Liver (tissue), 9 donors: Measurements from ENCODE around the gene CLIC1. TPM values are rescaled to one million over a fixed set of nuclear protein-coding genes. Genes with fewer than 3 reads are reported as not detected.

Experiments used
- DNase-seq: peaks from one replicate; pipeline ENCODE4 v3.0.0-alpha.2; 2017; ENCODE audit warnings: low spot score
- H3K27ac ChIP-seq, 2 donors: one replicate each; pipeline ENCODE4 v1.7.0; 2013; ENCODE audit warnings: inconsistent platforms in 2 of 2, low read length in 2 of 2, control low read depth in 1 of 2, low read depth in 1 of 2, mild to moderate bottlenecking in 1 of 2
- H3K27me3 ChIP-seq, 4 donors: one replicate each; pipeline versions ENCODE4 v1.6.1 to v1.7.0; 2013; ENCODE audit warnings: low read length in 3 of 4, inconsistent platforms in 1 of 4, mild to moderate bottlenecking in 1 of 4, moderate library complexity in 1 of 4; ENCODE audit not compliant: control insufficient read depth in 4 of 4, insufficient read depth in 4 of 4
- H3K36me3 ChIP-seq, 4 donors: one replicate each; pipeline versions ENCODE4 v1.6.1 to v1.7.0; 2013; ENCODE audit warnings: low read length in 3 of 4, mild to moderate bottlenecking in 3 of 4, low read depth in 1 of 4, moderate library complexity in 1 of 4; ENCODE audit not compliant: control insufficient read depth in 4 of 4, insufficient read depth in 3 of 4
- H3K4me1 ChIP-seq, 4 donors: one replicate each; pipeline versions ENCODE4 v1.6.1 to v1.7.0; 2013; ENCODE audit warnings: low read length in 3 of 4, mild to moderate bottlenecking in 3 of 4, moderate library complexity in 1 of 4; ENCODE audit not compliant: control insufficient read depth in 4 of 4, insufficient read depth in 4 of 4
- H3K4me3 ChIP-seq, 3 donors: one replicate each; pipeline versions ENCODE4 v1.6.1 to v1.7.0; 2013; ENCODE audit warnings: low read length in 3 of 3, control low read depth in 1 of 3, low read depth in 1 of 3, mild to moderate bottlenecking in 1 of 3
- H3K9ac ChIP-seq, 2 donors: one replicate each; pipeline ENCODE4 v1.7.0; 2013; ENCODE audit warnings: low read length in 2 of 2, mild to moderate bottlenecking in 2 of 2, moderate library complexity in 2 of 2, control low read depth in 1 of 2, low read depth in 1 of 2
- H3K9me3 ChIP-seq, 4 donors: one replicate each; pipeline versions ENCODE4 v1.6.1 to v1.7.0; 2013; ENCODE audit warnings: low read length in 3 of 4; ENCODE audit not compliant: control insufficient read depth in 4 of 4
- CTCF ChIP-seq: fragments of 150-350 bp; IDR thresholded peaks from 2 replicates; pipeline ENCODE4 v1.5.1; 2017; ENCODE audit warnings: improper control_type of control experiment, low read depth, low read length; ENCODE audit not compliant: missing input control
- EGR1 ChIP-seq, 2 donors: IDR thresholded peaks; 2 replicates each; pipeline ENCODE4 v1.6.1; 2016 to 2018; ENCODE audit warnings: antibody characterized with exemption in 2 of 2, low read depth in 2 of 2
- FOXA1 ChIP-seq: IDR thresholded peaks from 2 replicates; pipeline ENCODE4 v1.6.1; 2016; ENCODE audit warnings: antibody characterized with exemption
- FOXA2 ChIP-seq: IDR thresholded peaks from 2 replicates; pipeline ENCODE4 v1.6.1; 2016; ENCODE audit warnings: antibody characterized with exemption
- GABPA ChIP-seq, 2 donors: IDR thresholded peaks in 1 of 2; conservative IDR thresholded peaks in 1 of 2; 2 replicates each; pipeline ENCODE4 v1.6.1; 2016; ENCODE audit warnings: antibody characterized with exemption in 2 of 2, mild to moderate bottlenecking in 1 of 2, moderate library complexity in 1 of 2
- HNF4A ChIP-seq, 2 donors: conservative IDR thresholded peaks; 2 replicates each; pipeline ENCODE4 v1.6.1; 2016; ENCODE audit warnings: antibody characterized with exemption in 2 of 2, mild to moderate bottlenecking in 2 of 2
- HNF4G ChIP-seq: IDR thresholded peaks from 2 replicates; pipeline ENCODE4 v1.6.1; 2016; ENCODE audit warnings: antibody characterized with exemption
- JUND ChIP-seq, 2 donors: IDR thresholded peaks; 2 replicates each; pipeline ENCODE4 v1.6.1; 2016; ENCODE audit warnings: antibody characterized with exemption in 2 of 2
- NR2F2 ChIP-seq: IDR thresholded peaks from 2 replicates; pipeline ENCODE4 v1.6.1; 2016; ENCODE audit warnings: antibody characterized with exemption
- REST ChIP-seq: IDR thresholded peaks from 2 replicates; pipeline ENCODE4 v1.6.1; 2016; ENCODE audit warnings: antibody characterized with exemption, mild to moderate bottlenecking
- RXRA ChIP-seq, 2 donors: IDR thresholded peaks; 2 replicates each; pipeline ENCODE4 v1.6.1; 2017 to 2018; ENCODE audit warnings: antibody characterized with exemption in 2 of 2, mild to moderate bottlenecking in 1 of 2
- SP1 ChIP-seq: IDR thresholded peaks from 2 replicates; pipeline ENCODE4 v1.6.1; 2018; ENCODE audit warnings: antibody characterized with exemption, mild to moderate bottlenecking
- TAF1 ChIP-seq: conservative IDR thresholded peaks from 2 replicates; pipeline ENCODE4 v1.6.1; 2016; ENCODE audit warnings: antibody characterized with exemption, mild to moderate bottlenecking
- YY1 ChIP-seq: IDR thresholded peaks from 2 replicates; pipeline ENCODE4 v1.6.1; 2016; ENCODE audit warnings: antibody characterized with exemption, mild to moderate bottlenecking
- WGBS: extraction: QIAGEN DNeasy Blood & Tissue Kit; methylation state at CpG from one replicate; pipeline ENCODE4 v1.1.7; 2013; 5-methylcytosine and 5-hydroxymethylcytosine counted together
- polyA plus RNA-seq, 2 donors: library from polyadenylated mRNA; stranded (reverse) in 1 of 2; unstranded in 1 of 2; fragments of 200-250 nt in 1 of 2; fragments of >200 nt in 1 of 2; fragmentation: Nextera tagmentation in 1 of 2; extraction: Ambion mirVana in 1 of 2; gene quantifications; one replicate each; pipeline versions ENCODE4 v1.2.1 to v1.2.3, GENCODE V29; 2013 to 2015
- total RNA-seq, 2 donors: library from RNA; depleted of rRNA; stranded (reverse); fragments of >200 nt; gene quantifications; one replicate each; pipeline ENCODE4 v1.2.3, GENCODE V29; 2014
- TF ChIP-seq, protein P1 (sequence below): IDR thresholded peaks from 2 replicates; pipeline ENCODE4 v1.6.1; 2016; ENCODE audit warnings: antibody characterized with exemption
- TF ChIP-seq, protein P2 (sequence below): IDR thresholded peaks from 2 replicates; pipeline ENCODE4 v1.6.1; 2016; ENCODE audit warnings: antibody characterized with exemption
- TF ChIP-seq, protein P3 (sequence below): IDR thresholded peaks from 2 replicates; pipeline ENCODE4 v1.6.1; 2016; ENCODE audit warnings: antibody characterized with exemption
- donor health status: healthy.
- donor health status: healthy.
- donor health status: healthy.
- donor health status: healthy.
- donor health status: healthy.

Gene CLIC1
- total and polyA plus RNA-seq, 4 donors: 56.5 to 124 (median 64.5) TPM

DNA sequence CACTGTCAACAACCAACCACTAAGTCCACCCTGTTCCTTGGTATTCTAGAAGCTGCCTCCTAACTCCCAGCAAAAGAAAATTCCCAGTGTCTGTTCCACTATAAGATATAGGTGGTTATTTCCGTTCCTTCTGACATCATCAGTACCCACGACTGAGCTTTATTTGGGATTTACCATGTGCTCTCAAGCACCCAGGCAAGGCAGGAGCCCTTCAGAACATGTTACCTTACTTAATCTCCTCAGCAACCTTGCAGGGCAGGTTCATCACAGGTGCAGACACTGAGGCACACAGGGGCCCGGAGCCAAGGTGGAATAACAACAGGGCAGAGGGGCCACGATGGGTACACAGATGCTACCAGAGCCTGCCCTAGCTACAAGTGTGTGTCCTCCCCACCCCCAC lies 44.0 kb downstream of the CLIC1 start:
- no peak for DNase-seq
- peaks cover 10 to 80% (median 59%) of the 10 kb centered on the region in 4 donors for H3K36me3 ChIP-seq
- 90% methylated on average over 4 of the region's 4 CpGs for WGBS
- H3K4me1 ChIP-seq: no peaks in the 10 kb centered on the region
- TF ChIP-seq RXRA (IDR thresholded peaks at IDR 0.05): no peak
- TF ChIP-seq, protein P1, sequence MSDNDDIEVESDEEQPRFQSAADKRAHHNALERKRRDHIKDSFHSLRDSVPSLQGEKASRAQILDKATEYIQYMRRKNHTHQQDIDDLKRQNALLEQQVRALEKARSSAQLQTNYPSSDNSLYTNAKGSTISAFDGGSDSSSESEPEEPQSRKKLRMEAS: no peak
- TF ChIP-seq, protein P2, sequence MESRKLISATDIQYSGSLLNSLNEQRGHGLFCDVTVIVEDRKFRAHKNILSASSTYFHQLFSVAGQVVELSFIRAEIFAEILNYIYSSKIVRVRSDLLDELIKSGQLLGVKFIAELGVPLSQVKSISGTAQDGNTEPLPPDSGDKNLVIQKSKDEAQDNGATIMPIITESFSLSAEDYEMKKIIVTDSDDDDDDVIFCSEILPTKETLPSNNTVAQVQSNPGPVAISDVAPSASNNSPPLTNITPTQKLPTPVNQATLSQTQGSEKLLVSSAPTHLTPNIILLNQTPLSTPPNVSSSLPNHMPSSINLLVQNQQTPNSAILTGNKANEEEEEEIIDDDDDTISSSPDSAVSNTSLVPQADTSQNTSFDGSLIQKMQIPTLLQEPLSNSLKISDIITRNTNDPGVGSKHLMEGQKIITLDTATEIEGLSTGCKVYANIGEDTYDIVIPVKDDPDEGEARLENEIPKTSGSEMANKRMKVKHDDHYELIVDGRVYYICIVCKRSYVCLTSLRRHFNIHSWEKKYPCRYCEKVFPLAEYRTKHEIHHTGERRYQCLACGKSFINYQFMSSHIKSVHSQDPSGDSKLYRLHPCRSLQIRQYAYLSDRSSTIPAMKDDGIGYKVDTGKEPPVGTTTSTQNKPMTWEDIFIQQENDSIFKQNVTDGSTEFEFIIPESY: no peak
- no peak for TF ChIP-seq GABPA (IDR thresholded peaks at IDR 0.05 in 1 of 2, conservative IDR thresholded peaks at IDR 0.05 in 1 of 2)
- no peak for TF ChIP-seq EGR1 (IDR thresholded peaks at IDR 0.05; ENCODE audit: low read depth in 2 of 2)
- no peak for TF ChIP-seq FOXA1
- no peak for TF ChIP-seq TAF1
- TF ChIP-seq, protein P3, sequence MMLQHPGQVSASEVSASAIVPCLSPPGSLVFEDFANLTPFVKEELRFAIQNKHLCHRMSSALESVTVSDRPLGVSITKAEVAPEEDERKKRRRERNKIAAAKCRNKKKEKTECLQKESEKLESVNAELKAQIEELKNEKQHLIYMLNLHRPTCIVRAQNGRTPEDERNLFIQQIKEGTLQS: no peak
- TF ChIP-seq CTCF: no peak
- TF ChIP-seq SP1: no peak
- no peak for TF ChIP-seq FOXA2
- no peak for TF ChIP-seq HNF4A (conservative IDR thresholded peaks at IDR 0.05)
- no peak for TF ChIP-seq REST
- no peak for TF ChIP-seq HNF4G
- TF ChIP-seq YY1: no peak
- no peak for TF ChIP-seq NR2F2
- TF ChIP-seq JUND (IDR thresholded peaks at IDR 0.05): no peak
- H3K27ac ChIP-seq: no peak overlapping the region
- H3K27me3 ChIP-seq: no peaks in the 10 kb centered on the region
- no peaks in the 10 kb centered on the region for H3K9me3 ChIP-seq
- no peak overlapping the region for H3K4me3 ChIP-seq
- H3K9ac ChIP-seq: no peak overlapping the region
